ENCODE measurements around the gene ESPNL.

Gene ESPNL

GRCh38 chr2:238144262-238144661 is 44.1 kb downstream of the ESPNL start:
- DNase-seq, result no peak

DNA sequence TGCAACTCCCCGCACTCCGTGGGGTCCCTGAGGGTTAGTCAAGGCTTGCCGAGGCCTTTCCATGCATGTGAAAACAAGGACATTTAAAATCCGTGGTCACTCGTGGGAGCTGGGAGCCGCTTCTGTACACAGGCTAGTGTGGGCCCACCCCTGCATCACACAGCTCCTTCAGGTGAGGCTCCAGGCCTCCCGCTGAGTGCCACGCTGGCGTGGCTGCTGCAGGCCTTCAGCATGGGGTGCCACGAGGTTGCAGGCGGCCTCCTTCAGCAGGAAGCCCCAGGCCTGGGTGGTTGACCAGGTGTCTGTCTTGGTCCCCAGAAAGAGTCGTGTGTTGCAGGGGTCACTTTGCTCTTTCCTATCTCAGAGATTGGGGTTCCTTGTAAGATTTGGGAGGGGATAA is 44.9 kb downstream of the ESPNL start:
- no peak for DNase-seq

DNA sequence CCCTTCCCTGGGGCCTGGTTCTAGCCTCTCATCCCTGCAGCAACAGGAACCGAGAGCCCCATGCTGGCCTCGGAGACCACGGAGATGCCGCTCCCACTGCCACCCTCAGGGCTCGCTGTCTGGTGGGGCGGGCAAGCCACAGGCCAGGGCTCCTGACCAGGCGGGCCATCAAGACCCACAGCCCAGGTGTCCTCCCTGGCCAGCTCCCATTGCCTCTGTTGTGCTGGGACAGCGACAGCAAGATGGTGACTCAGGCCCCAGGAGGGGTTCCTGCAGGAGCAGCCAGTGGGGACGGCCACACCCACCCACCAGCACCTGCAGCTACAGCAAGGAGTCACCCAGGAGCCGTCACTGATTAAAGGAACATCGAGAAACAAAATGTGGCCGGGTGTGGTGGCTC is 45.7 kb downstream of the ESPNL start:
- DNase-seq, result no peak

GRCh38 chr2:238146884-238147544 is 46.9 kb downstream of the ESPNL start:
- no peak for DNase-seq

DNA sequence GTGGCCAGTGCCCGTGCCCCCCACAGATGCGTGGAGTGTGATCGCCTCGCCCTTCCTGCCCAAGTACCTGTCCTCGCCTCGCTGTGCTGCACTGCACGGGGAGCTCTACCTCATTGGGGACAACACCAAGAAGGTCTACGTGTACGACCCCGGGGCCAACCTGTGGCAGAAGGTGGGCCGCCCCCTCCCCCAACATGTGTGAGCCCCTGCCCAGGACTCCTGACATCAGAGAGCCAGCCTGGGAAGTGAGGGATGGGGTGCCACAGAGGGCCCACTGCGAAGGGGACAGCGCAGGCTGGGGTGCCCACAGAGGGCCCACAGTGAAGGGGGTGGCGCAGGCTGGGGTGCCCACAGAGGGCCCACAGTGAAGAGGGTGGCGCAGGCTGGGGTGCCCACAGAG is 48.8 kb downstream of the ESPNL start:
- DNase-seq, result no peak

DNA sequence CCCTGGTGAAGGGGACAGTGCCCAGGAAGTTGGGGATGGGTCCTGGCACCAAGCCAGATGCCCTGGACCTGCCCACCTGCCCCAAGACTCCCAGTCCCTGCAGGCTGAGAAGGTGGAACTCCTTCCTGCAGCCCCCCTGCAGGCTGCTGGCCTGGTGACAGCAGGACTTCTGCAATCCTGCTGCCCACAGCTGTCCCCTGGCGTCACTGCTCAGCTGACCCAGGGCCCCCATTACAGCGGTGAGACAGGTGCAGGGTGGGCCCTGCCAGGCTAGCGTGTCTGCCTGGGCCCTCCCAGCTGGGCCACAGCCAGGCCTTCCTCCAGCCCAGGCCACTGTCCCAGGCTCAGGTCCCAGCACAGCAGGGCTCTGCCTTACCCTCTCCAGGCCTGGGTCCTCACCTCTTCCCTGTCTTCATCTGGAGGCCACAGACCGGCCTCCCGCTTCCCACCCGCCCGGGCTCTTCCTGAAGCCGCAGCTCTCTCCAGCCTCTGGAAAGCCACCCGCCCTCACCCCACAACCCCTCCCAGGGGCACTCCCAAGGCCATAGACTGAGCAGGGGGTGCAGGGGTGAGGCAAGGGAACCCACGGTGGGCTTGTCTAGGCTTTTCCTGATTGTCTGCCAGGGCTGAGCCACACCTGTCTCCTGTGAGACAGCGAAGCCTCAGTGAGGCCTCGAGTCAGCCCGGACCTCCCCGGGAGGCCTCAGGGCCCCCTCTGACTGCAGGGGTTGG is 49.9 kb downstream of the ESPNL start:
- DNase-seq, result no peak

- DNase-seq, result no peak
These were observed 50.5 kb downstream of the ESPNL start for GRCh38 chr2:238150686-238151085.

- no peak for DNase-seq
These were observed 51.1 kb downstream of the ESPNL start for GRCh38 chr2:238151205-238151604.

DNA sequence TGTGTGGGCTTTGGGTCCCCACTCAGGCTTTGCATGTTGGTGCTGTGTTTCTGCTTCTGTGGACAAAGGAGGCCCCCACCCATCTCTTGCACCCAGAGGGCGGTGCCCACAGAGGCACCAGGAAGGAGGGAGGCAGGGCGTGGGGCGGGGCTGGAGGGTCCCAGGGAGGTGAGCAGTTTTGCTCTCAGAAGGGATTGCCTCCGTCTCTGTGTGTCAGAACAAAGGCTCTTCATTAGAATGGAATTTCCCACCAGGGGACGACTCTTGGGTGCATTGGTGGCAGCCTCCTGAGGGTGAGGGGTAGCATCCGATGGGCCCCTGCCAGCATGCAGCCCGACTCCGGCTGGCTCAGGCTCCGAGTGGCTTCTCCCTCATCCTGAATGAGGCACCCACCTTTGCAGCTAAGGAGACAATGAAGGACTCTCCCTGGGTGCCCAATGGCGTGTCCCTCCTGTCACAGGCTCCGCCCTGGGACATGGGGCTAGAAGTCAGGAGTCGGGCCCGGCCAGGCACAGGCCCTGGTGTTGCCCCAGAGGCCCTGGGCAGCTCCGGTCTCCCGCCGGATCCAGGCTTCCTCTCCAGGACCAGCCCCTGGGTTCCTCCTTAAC is 51.6 kb downstream of the ESPNL start:
- DNase-seq, result no peak

GRCh38 chr2:238152771-238153688 is 52.9 kb downstream of the ESPNL start:
- no peak for DNase-seq

- DNase-seq, result no peak
These were observed 54.4 kb downstream of the ESPNL start for GRCh38 chr2:238154570-238154969.

- no peak for DNase-seq
These were observed 55.1 kb downstream of the ESPNL start for GRCh38 chr2:238155051-238155760.

DNA sequence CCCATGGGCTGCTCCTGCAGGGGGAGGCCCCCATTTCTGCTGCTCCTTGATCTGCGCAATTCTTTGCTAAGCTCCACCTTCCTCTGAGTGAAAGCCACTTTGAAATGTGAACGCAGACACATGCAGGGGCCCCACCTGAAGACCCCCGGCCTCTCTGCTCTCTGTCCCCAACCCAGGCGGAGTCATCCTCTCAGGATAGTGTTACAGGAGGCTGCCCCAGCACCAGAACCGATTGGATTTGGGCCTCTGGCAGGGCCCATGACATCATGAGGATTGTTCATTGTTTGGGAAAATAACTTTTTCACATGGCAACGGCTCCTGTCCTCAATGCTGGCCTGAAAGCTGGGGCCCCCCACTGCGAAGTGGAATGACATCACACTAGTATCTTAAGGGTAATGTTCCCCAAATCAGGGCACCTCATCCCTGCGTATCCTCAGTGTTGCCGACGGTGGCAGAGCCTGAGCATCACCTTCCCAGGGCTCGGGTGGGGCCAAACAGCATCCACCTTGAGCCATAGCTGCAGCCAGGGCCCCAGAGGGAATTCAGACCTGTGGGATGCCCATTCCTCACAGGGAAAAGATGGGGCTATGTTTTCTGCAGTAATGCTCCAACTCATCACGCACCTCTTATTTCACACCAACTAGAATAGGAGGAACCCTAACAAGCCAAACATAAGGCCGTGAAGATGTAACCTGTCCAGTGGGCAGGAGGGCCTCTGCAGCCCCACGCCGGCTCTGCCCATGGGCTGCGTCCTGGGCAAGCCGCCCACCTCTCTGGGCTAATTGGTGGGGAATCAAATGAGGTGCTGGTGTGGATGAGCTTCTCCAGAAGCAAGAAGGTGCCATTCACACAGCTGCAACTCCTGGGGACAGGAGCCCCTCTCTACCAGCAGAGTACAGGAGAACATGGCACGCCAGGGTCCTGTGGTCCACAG is 55.9 kb downstream of the ESPNL start:
- no peak for DNase-seq

GRCh38 chr2:238157506-238158017 is 57.4 kb downstream of the ESPNL start:
- no peak for DNase-seq

- no peak for DNase-seq
These were observed 57.9 kb downstream of the ESPNL start for GRCh38 chr2:238158018-238158508.

GRCh38 chr2:238158509-238159070 is 58.5 kb downstream of the ESPNL start, which contains the start of gene ERFE:
Gene ERFE (plus strand): TSS chr2:238158970. CDS start chr2:238159008, 38 bp downstream.
- no peak for DNase-seq

DNA sequence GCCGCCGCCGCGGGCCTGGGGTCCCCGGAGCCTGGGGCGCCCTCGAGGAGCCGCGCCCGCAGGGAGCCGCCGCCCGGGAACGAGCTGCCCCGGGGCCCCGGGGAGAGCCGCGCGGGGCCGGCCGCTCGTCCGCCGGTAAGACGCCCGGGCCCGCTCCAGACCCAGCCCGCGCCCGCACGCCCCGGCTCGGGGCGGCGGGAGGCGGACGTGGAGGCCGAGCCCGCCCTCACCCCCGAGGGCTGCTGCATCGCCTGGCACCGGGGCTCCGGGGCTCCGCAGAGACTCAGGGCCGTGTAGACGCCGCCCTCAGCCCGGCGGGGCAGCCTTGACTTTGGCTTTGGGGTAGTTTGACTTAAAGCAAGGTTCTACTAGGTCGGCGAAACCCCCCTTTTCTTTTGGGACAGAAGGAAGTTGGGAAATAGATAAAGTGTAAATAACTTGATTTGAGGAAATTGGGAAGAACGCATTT is 59.0 kb downstream of the ESPNL start:
- no peak for DNase-seq

- no peak for DNase-seq
These were observed 59.6 kb downstream of the ESPNL start for GRCh38 chr2:238159661-238160205.

DNA sequence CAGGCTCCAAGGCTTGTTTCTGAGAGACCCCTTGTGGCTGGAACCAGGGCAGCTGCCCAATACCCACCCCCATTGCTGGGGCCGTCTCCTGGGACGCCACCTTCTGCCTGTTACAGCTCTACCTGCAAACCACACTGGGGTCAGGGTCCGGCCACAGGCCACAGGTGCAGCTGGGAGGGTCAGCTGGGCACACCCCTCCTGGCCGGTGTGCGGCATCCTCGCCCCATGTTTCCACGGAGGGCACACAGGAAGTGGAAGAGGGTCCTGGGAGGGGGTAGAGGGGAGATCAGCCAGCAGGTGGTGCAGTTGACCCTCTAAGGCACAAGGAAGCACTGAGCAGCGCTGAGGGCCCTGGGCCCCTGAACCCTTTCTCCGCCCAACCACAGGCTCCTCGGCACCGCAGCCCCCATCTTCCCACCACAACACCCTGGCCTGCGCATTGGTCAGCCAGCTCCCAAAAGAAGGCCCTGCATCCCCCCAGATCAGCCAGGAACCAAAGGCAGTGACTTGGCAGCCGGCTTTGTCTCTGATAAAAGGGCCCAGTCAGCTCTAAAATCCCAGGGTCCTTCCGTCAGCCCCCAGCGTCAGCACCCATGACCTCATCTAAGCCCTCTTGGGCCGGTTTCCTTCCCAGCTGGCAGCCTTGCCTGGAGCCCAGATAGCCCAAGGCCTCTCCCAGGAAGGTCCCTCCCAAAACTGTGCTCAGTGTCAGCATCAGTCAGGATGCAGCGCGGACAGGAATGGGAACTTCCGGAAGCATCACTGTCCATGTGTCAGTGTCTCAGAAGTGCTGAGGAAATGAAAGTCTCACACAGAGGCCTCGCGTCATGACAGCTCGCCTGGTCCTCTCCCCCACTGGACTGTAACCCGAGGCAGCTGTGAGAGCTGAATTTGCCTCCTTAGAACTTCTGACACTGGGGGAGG is 60.3 kb downstream of the ESPNL start:
- DNase-seq, result no peak
